H1 (cell line): ENCODE results near the gene HAUS2. TPM values are rescaled to one million over a fixed set of nuclear protein-coding genes. Genes with fewer than 3 reads are reported as not detected.

Experiments
- CTCF ChIA-PET: fragments of 300-600 bp; sonication (Branson Sonifier 250); formaldehyde crosslinking; loops from one replicate; lab custom pipeline; 2021; ENCODE audit not compliant: partially characterized antibody; lab: Charles Lee
- POLR2A ChIA-PET: fragments of 300-600 bp; sonication (Branson Sonifier 250); formaldehyde crosslinking; loops from one replicate; lab custom pipeline; 2021; ENCODE audit warnings: inconsistent platforms; ENCODE audit not compliant: partially characterized antibody; lab: Charles Lee
- DNase-seq, 2 experiments: peaks; one replicate each; pipeline versions ENCODE4 v3.0.0 to v3.0.0-alpha.2; 2010 to 2022; ENCODE audit warnings: low spot score in 2 of 2, low read depth in 1 of 2, mixed read lengths in 1 of 2
- FAIRE-seq: peaks from 2 replicates; lab custom pipeline; 2011; peaks lifted over from hg19 to GRCh38; lab: Jason Lieb, UNC
- H2AFZ ChIP-seq: 2 replicates; pipeline ENCODE4 v1.8.1; 2012; ENCODE audit warnings: low read length, inconsistent platforms
- H2AK5ac ChIP-seq: 2 replicates; pipeline ENCODE4 v1.6.1; 2013; ENCODE audit warnings: low read depth, low read length
- H2BK120ac ChIP-seq: replicated peaks from 2 replicates; pipeline ENCODE3; 2013; ENCODE audit warnings: low read depth, low read length, inconsistent platforms
- H2BK12ac ChIP-seq: 2 replicates; pipeline ENCODE4 v1.6.1; 2013; ENCODE audit warnings: low read depth, low read length
- H2BK15ac ChIP-seq: 2 replicates; pipeline ENCODE4 v1.6.1; 2013; ENCODE audit warnings: low read length
- H2BK20ac ChIP-seq: 2 replicates; pipeline ENCODE4 v1.6.1; 2013; ENCODE audit warnings: low read length
- H2BK5ac ChIP-seq: 2 replicates; pipeline ENCODE4 v1.6.1; 2013; ENCODE audit warnings: low read depth, low read length
- H3K14ac ChIP-seq: 2 replicates; pipeline ENCODE4 v1.6.1; 2013; ENCODE audit warnings: inconsistent platforms; ENCODE audit not compliant: insufficient read length
- H3K18ac ChIP-seq: 2 replicates; pipeline ENCODE4 v1.6.1; 2013; ENCODE audit warnings: low read length; ENCODE audit errors: extremely low read depth
- H3K23ac ChIP-seq: 2 replicates; pipeline ENCODE4 v1.6.1; 2013; ENCODE audit warnings: inconsistent platforms; ENCODE audit not compliant: insufficient read length
- H3K23me2 ChIP-seq: 2 replicates; pipeline ENCODE4 v1.6.1; 2013; ENCODE audit warnings: low read depth, low read length
- H3K27ac ChIP-seq: 2 replicates; pipeline ENCODE4 v1.6.1; 2011; ENCODE audit warnings: low read depth, low read length, inconsistent platforms
- H3K27me3 ChIP-seq, 4 experiments: replicated peaks in 1 of 4; 1 replicate in 1 of 4; 2 replicates in 3 of 4; pipeline versions ENCODE4 v1.6.1 to v1.8.1; 2011 to 2013; ENCODE audit warnings: low read length in 3 of 4, mild to moderate bottlenecking in 3 of 4, inconsistent platforms in 2 of 4, mixed read lengths in 2 of 4, moderate library complexity in 1 of 4; ENCODE audit not compliant: control insufficient read depth in 3 of 4, insufficient read depth in 3 of 4; ENCODE audit errors: extremely low read depth in 1 of 4
- H3K36me3 ChIP-seq, 4 experiments: 2 replicates each; pipeline versions ENCODE4 v1.6.1 to v1.8.1; 2011 to 2013; ENCODE audit warnings: mild to moderate bottlenecking in 4 of 4, low read length in 3 of 4, moderate library complexity in 2 of 4, control low read depth in 1 of 4, inconsistent platforms in 1 of 4; ENCODE audit not compliant: insufficient read depth in 4 of 4, control insufficient read depth in 2 of 4
- H3K4ac ChIP-seq: replicated peaks from 2 replicates; pipeline ENCODE3; 2013; ENCODE audit warnings: low read length, low read depth, mixed read lengths, inconsistent platforms; ENCODE audit not compliant: insufficient read length
- H3K4me1 ChIP-seq, 4 experiments: replicated peaks in 1 of 4; 1 replicate in 1 of 4; 2 replicates in 3 of 4; pipeline versions ENCODE4 v1.6.1 to v1.8.1; 2011 to 2013; ENCODE audit warnings: low read length in 3 of 4, inconsistent platforms in 2 of 4, mixed read lengths in 1 of 4; ENCODE audit not compliant: insufficient read depth in 4 of 4, control insufficient read depth in 3 of 4
- H3K4me2 ChIP-seq, 2 experiments: 2 replicates each; pipeline versions ENCODE4 v1.6.1 to v1.8.1; 2011 to 2013; ENCODE audit warnings: low read depth in 2 of 2, low read length in 2 of 2, control low read depth in 1 of 2, inconsistent platforms in 1 of 2, mild to moderate bottlenecking in 1 of 2; ENCODE audit not compliant: insufficient read depth in 1 of 2
- H3K4me3 ChIP-seq, 4 experiments: fragments of 200-600, 300-600 bp in 1 of 4; sonication (generic), shearing (Covaris generic), sonication (Bioruptor Twin) in 1 of 4; 2 replicates each; pipeline versions ENCODE4 v1.5.1 to v1.8.1; 2011 to 2016; ENCODE audit warnings: low read length in 4 of 4, low read depth in 3 of 4, control low read depth in 2 of 4, inconsistent platforms in 2 of 4, mild to moderate bottlenecking in 2 of 4, mixed read lengths in 1 of 4, moderate library complexity in 1 of 4; ENCODE audit not compliant: insufficient read depth in 2 of 4; ENCODE audit errors: extremely low read depth in 1 of 4
- H3K56ac ChIP-seq: replicated peaks from 2 replicates; pipeline ENCODE3; 2013; ENCODE audit warnings: low read depth, mild to moderate bottlenecking, mixed read lengths, low read length, inconsistent platforms; ENCODE audit not compliant: insufficient read length
- H3K79me1 ChIP-seq: 2 replicates; pipeline ENCODE4 v1.6.1; 2013; ENCODE audit warnings: low read depth, low read length, control low read depth
- H3K79me2 ChIP-seq, 2 experiments: 2 replicates each; pipeline versions ENCODE4 v1.6.1 to v1.8.1; 2012 to 2013; ENCODE audit warnings: low read length in 2 of 2, mild to moderate bottlenecking in 2 of 2, inconsistent platforms in 1 of 2; ENCODE audit not compliant: insufficient read depth in 2 of 2, control insufficient read depth in 1 of 2
- H3K9ac ChIP-seq, 4 experiments: replicated peaks in 1 of 4; 1 replicate in 1 of 4; 2 replicates in 3 of 4; pipeline versions ENCODE4 v1.6.1 to v1.8.1; 2011 to 2013; ENCODE audit warnings: low read depth in 3 of 4, low read length in 3 of 4, control low read depth in 2 of 4, mild to moderate bottlenecking in 2 of 4, moderate library complexity in 2 of 4, inconsistent platforms in 1 of 4; ENCODE audit errors: extremely low read depth in 1 of 4
- H3K9me3 ChIP-seq, 2 experiments: 2 replicates each; pipeline versions ENCODE4 v1.6.1 to v1.8.1; 2012 to 2013; ENCODE audit warnings: mild to moderate bottlenecking in 2 of 2, moderate library complexity in 2 of 2, control low read depth in 1 of 2, inconsistent platforms in 1 of 2, low read depth in 1 of 2, low read length in 1 of 2, mixed read lengths in 1 of 2; ENCODE audit not compliant: insufficient read depth in 2 of 2
- H4K20me1 ChIP-seq, 2 experiments: replicated peaks in 1 of 2; 2 replicates each; pipeline versions ENCODE3 to v1.8.1; 2011 to 2013; ENCODE audit warnings: inconsistent platforms in 2 of 2, low read length in 2 of 2, mild to moderate bottlenecking in 1 of 2; ENCODE audit not compliant: insufficient read depth in 2 of 2, control insufficient read depth in 1 of 2
- H4K5ac ChIP-seq: 2 replicates; pipeline ENCODE4 v1.6.1; 2013; ENCODE audit warnings: low read length, low read depth, mixed read lengths, inconsistent platforms; ENCODE audit not compliant: insufficient read length
- H4K8ac ChIP-seq: 2 replicates; pipeline ENCODE4 v1.8.0; 2013; ENCODE audit warnings: mild to moderate bottlenecking, moderate library complexity, low read length, inconsistent platforms; ENCODE audit not compliant: insufficient read depth; ENCODE audit errors: extremely low read depth
- H4K91ac ChIP-seq: replicated peaks from 2 replicates; pipeline ENCODE3; 2013; ENCODE audit warnings: low read length, mixed read lengths, inconsistent platforms; ENCODE audit not compliant: insufficient read length
- ASH2L ChIP-seq: fragments of 200-600, 300-600 bp; sonication (generic); IDR thresholded peaks from one replicate; pipeline ENCODE4 v1.7.1; 2017; ENCODE audit warnings: low read length
- CHD1 ChIP-seq: IDR thresholded peaks from 2 replicates; pipeline ENCODE4 v1.6.1; 2012; ENCODE audit warnings: low read depth, low read length, improper control_type of control experiment
- WGBS, 2 experiments: shearing (Covaris generic) in 1 of 2; methylation state at CpG; one replicate each; pipeline versions ENCODE4 v1.1.6 to v1.1.7; 2013 to 2015; ENCODE audit warnings: low lambda C conversion rate in 2 of 2, mixed read lengths in 2 of 2, inconsistent platforms in 1 of 2, low coverage in 1 of 2, missing lambda C conversion rate in 1 of 2; ENCODE audit not compliant: insufficient replicate concordance in 2 of 2, insufficient coverage in 1 of 2, insufficient read length in 1 of 2; ENCODE audit errors: extremely low coverage in 1 of 2, missing lambda C conversion rate in 1 of 2; 5-methylcytosine and 5-hydroxymethylcytosine counted together
- polyA plus RNA-seq, 7 experiments: library from polyadenylated mRNA; depleted of rRNA in 3 of 7; stranded (reverse) in 5 of 7; unstranded in 2 of 7; fragments of >200 nt in 5 of 7; fragments of 200-250 nt in 2 of 7; gene quantifications; 1 replicate in 5 of 7; 2 replicates in 1 of 7; 4 replicates in 1 of 7; pipeline versions ENCODE4 v1.2.1 to v1.2.3, GENCODE V29; 2011 to 2013; ENCODE audit warnings: missing spikeins in 2 of 7, mixed read lengths in 2 of 7
- total RNA-seq: library from RNA; stranded (reverse); fragmentation: NEBNext Ultra II Directional; extraction: Animal tissue kit (Norgen Biotek cat#: 25700); gene quantifications from 2 replicates; pipeline ENCODE4 v1.2.1, GENCODE V29; 2021

Gene HAUS2
- total and polyA plus RNA-seq, 2 of the 8 experiments (the other 6 are each of a cell fraction or from before 2014, with no cell fraction given), result 12.1 to 33.5 TPM

- H4K91ac ChIP-seq, result no peak overlapping the region
- TF ChIP-seq CHD1 (no peak), ASH2L (no peak)
- FAIRE-seq (no peak), DNase-seq (no peak)
- POLR2A ChIA-PET, result interaction anchor here (0.6 to 1.3 kb wide), 4 partner anchors 11 to 643 kb away, joined by 3 to 4 read pairs (median 3); no protein-coding TSS in a partner anchor
- no peak overlapping the region for H2AFZ ChIP-seq
- peaks cover 0 to 47% of the 10 kb centered on the region in 2 experiments; a peak in 3 of 4 replicates for H3K79me2 ChIP-seq
- peaks cover 2% of the 10 kb centered on the region; the same call in 1 of the 2 replicates for H3K79me1 ChIP-seq
- H3K9me3 ChIP-seq, result no peaks in the 10 kb centered on the region
- no peak overlapping the region for H2AK5ac ChIP-seq
- no peak overlapping the region for H2BK20ac ChIP-seq
- no peaks in the 10 kb centered on the region; the same call in 1 of the 2 replicates for H3K23me2 ChIP-seq
- H3K4me2 ChIP-seq, result peak overlapping the region; percentile 84 to 86
- no peak overlapping the region for H4K8ac ChIP-seq
- H2BK120ac ChIP-seq, result no peak overlapping the region
- H3K27ac ChIP-seq, result no peak overlapping the region
- H3K18ac ChIP-seq, result no peak overlapping the region
- H3K4me3 ChIP-seq, result peak overlapping the region; percentile 92 to 97 (median 96); a peak in 5 of 8 replicates
- H3K56ac ChIP-seq, result no peak overlapping the region
- no peak overlapping the region for H3K4ac ChIP-seq
- H3K23ac ChIP-seq, result no peak overlapping the region
- 82% methylated on average over 10 of the region's 12 CpGs; no CpG with 5 or more reads in 1 of the 2 experiments for WGBS, 2 experiments
- H3K27me3 ChIP-seq, result no peaks in the 10 kb centered on the region
- H3K14ac ChIP-seq, result no peak overlapping the region
- H3K36me3 ChIP-seq, result peaks cover 0 to 2% (median 0%) of the 10 kb centered on the region in 4 experiments; a peak in 2 of 8 replicates
- H4K5ac ChIP-seq, result no peak overlapping the region
- no peaks in the 10 kb centered on the region for H4K20me1 ChIP-seq
- H3K4me1 ChIP-seq, result peaks cover 0 to 3% (median 0%) of the 10 kb centered on the region in 4 experiments; a peak in 2 of 7 replicates
- H2BK5ac ChIP-seq, result no peak overlapping the region
- H2BK15ac ChIP-seq, result no peak overlapping the region
- no peak overlapping the region for H2BK12ac ChIP-seq
- peak overlapping the region in 1 of 4 experiments; percentile 63; a peak in 1 of 7 replicates for H3K9ac ChIP-seq
- CTCF ChIA-PET, result interaction anchor here (0.6 kb wide), 1 partner anchor 154 kb away, joined by 4 read pairs; no protein-coding TSS in a partner anchor
Observed at GRCh38 chr15:42549741-42550392, 1.2 kb downstream of the HAUS2 start.
